Astrocyte (in vitro differentiated cells and primary cell): ENCODE data around the gene CFAP99. TPM values are rescaled to one million over a fixed set of nuclear protein-coding genes. Genes with fewer than 3 reads are reported as not detected.

Experiments
- DNase-seq: peaks from one replicate; pipeline ENCODE4 v3.0.0-alpha.2; 2010; ENCODE audit warnings: low read depth
- FAIRE-seq: peaks from 2 replicates; lab custom pipeline; 2011; peaks lifted over from hg19 to GRCh38; lab: Jason Lieb, UNC
- H2AFZ ChIP-seq: 2 replicates; pipeline ENCODE4 v1.6.0; 2012; ENCODE audit warnings: low read depth, low read length, inconsistent platforms
- H3K27ac ChIP-seq: 2 replicates; pipeline ENCODE4 v1.5.1; 2011; ENCODE audit warnings: low read depth, low read length, inconsistent platforms
- H3K27me3 ChIP-seq: 2 replicates; pipeline ENCODE4 v1.6.0; 2011; ENCODE audit warnings: low read length, inconsistent platforms; ENCODE audit not compliant: insufficient read depth
- H3K36me3 ChIP-seq: 2 replicates; pipeline ENCODE4 v1.5.1; 2011; ENCODE audit warnings: low read length, inconsistent platforms; ENCODE audit not compliant: insufficient read depth
- H3K4me1 ChIP-seq: 2 replicates; pipeline ENCODE4 v1.5.1; 2011; ENCODE audit warnings: low read length, inconsistent platforms; ENCODE audit not compliant: insufficient read depth
- H3K4me2 ChIP-seq: 2 replicates; pipeline ENCODE4 v1.6.0; 2012; ENCODE audit warnings: low read length, inconsistent platforms
- H3K4me3 ChIP-seq: 2 replicates; pipeline ENCODE4 v1.5.1; 2011; ENCODE audit warnings: low read depth, mild to moderate bottlenecking, low read length, inconsistent platforms; ENCODE audit not compliant: insufficient read depth
- H3K79me2 ChIP-seq: 2 replicates; pipeline ENCODE4 v1.6.0; 2012; ENCODE audit warnings: mild to moderate bottlenecking, low read length, inconsistent platforms; ENCODE audit not compliant: insufficient read depth
- H3K9ac ChIP-seq: 2 replicates; pipeline ENCODE4 v1.6.0; 2012; ENCODE audit warnings: mild to moderate bottlenecking, low read length, inconsistent platforms
- H3K9me3 ChIP-seq: 2 replicates; pipeline ENCODE4 v1.5.1; 2012; ENCODE audit warnings: low read depth, mild to moderate bottlenecking, low read length, inconsistent platforms; ENCODE audit not compliant: insufficient read depth
- H4K20me1 ChIP-seq: 2 replicates; pipeline ENCODE4 v1.6.0; 2012; ENCODE audit warnings: low read length, inconsistent platforms; ENCODE audit not compliant: insufficient read depth
- H3K27ac Mint-ChIP-seq: one replicate; pipeline ENCODE4 v1.8.0; 2021; ENCODE audit warnings: mild to moderate bottlenecking, mixed read lengths; ENCODE audit not compliant: unreplicated experiment
- H3K27me3 Mint-ChIP-seq: one replicate; pipeline ENCODE4 v1.8.0; 2021; ENCODE audit warnings: low read depth, mixed read lengths; ENCODE audit not compliant: unreplicated experiment
- H3K36me3 Mint-ChIP-seq: one replicate; pipeline ENCODE4 v1.8.0; 2021; ENCODE audit warnings: low read depth, mixed read lengths; ENCODE audit not compliant: unreplicated experiment
- H3K4me1 Mint-ChIP-seq: one replicate; pipeline ENCODE4 v1.8.0; 2021; ENCODE audit warnings: low read depth, mixed read lengths; ENCODE audit not compliant: unreplicated experiment
- H3K4me3 Mint-ChIP-seq: one replicate; pipeline ENCODE4 v1.8.0; 2021; ENCODE audit warnings: mild to moderate bottlenecking, moderate library complexity, mixed read lengths; ENCODE audit not compliant: unreplicated experiment
- H3K9me3 Mint-ChIP-seq: one replicate; pipeline ENCODE4 v1.8.0; 2021; ENCODE audit warnings: mild to moderate bottlenecking, mixed read lengths; ENCODE audit not compliant: unreplicated experiment
- EZH2 ChIP-seq: IDR thresholded peaks from 2 replicates; pipeline ENCODE4 v1.6.1; 2012; ENCODE audit warnings: mild to moderate bottlenecking, low read length, inconsistent platforms; ENCODE audit not compliant: insufficient read depth
- total RNA-seq: library from RNA; stranded (reverse); gene quantifications from 2 replicates; pipeline ENCODE4 v1.2.1, GENCODE V29; 2021
- TF ChIP-seq, protein P1 (sequence below): IDR thresholded peaks from 2 replicates; pipeline ENCODE4 v1.5.1; 2011; ENCODE audit warnings: low read depth, mild to moderate bottlenecking, inconsistent platforms, low read length, moderate library complexity; ENCODE audit not compliant: insufficient read depth

Gene CFAP99
- total RNA-seq, 1 donor from 2014 or later = not detected

GRCh38 chr4:2371765-2372487, 46.8 kb upstream of the CFAP99 start:
- no peak overlapping the region for H3K4me2 ChIP-seq
- H4K20me1 ChIP-seq = no peaks in the 10 kb centered on the region
- Mint-ChIP-seq H3K4me1 (no peaks in the 10 kb centered on the region), H3K9me3 (peaks cover 17% of the 10 kb centered on the region), H3K27me3 (peaks cover 44% of the 10 kb centered on the region), H3K4me3 (no peak overlapping the region), H3K27ac (no peak overlapping the region), H3K36me3 (peaks cover 2% of the 10 kb centered on the region)
- no peak overlapping the region for H3K27ac ChIP-seq
- DNase-seq (no peak), FAIRE-seq (no peak)
- H2AFZ ChIP-seq = no peak overlapping the region
- H3K27me3 ChIP-seq = peaks cover 1% of the 10 kb centered on the region
- H3K79me2 ChIP-seq = no peaks in the 10 kb centered on the region
- H3K4me3 ChIP-seq = no peak overlapping the region
- peaks cover 14% of the 10 kb centered on the region for H3K9me3 ChIP-seq
- H3K4me1 ChIP-seq = no peaks in the 10 kb centered on the region
- no peaks in the 10 kb centered on the region for H3K36me3 ChIP-seq
- H3K9ac ChIP-seq = no peak overlapping the region
- no peak for TF ChIP-seq EZH2
- TF ChIP-seq, protein P1, sequence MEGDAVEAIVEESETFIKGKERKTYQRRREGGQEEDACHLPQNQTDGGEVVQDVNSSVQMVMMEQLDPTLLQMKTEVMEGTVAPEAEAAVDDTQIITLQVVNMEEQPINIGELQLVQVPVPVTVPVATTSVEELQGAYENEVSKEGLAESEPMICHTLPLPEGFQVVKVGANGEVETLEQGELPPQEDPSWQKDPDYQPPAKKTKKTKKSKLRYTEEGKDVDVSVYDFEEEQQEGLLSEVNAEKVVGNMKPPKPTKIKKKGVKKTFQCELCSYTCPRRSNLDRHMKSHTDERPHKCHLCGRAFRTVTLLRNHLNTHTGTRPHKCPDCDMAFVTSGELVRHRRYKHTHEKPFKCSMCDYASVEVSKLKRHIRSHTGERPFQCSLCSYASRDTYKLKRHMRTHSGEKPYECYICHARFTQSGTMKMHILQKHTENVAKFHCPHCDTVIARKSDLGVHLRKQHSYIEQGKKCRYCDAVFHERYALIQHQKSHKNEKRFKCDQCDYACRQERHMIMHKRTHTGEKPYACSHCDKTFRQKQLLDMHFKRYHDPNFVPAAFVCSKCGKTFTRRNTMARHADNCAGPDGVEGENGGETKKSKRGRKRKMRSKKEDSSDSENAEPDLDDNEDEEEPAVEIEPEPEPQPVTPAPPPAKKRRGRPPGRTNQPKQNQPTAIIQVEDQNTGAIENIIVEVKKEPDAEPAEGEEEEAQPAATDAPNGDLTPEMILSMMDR = no peak

GRCh38 chr4:2372488-2373030, 46.2 kb upstream of the CFAP99 start:
- H3K4me1 ChIP-seq = no peaks in the 10 kb centered on the region
- no peaks in the 10 kb centered on the region for H3K79me2 ChIP-seq
- no peaks in the 10 kb centered on the region for H4K20me1 ChIP-seq
- H3K36me3 Mint-ChIP-seq = peaks cover 2% of the 10 kb centered on the region
- no peak overlapping the region for H3K27ac Mint-ChIP-seq
- H3K27me3 ChIP-seq = no peaks in the 10 kb centered on the region
- DNase-seq = no peak
- peaks cover 40% of the 10 kb centered on the region for H3K27me3 Mint-ChIP-seq
- H3K4me1 Mint-ChIP-seq = no peaks in the 10 kb centered on the region
- no peak for TF ChIP-seq EZH2
- TF ChIP-seq, protein P1 = no peak
- no peak overlapping the region for H3K4me3 ChIP-seq
- FAIRE-seq = no peak
- H3K4me2 ChIP-seq = no peak overlapping the region
- H3K9me3 Mint-ChIP-seq = peaks cover 17% of the 10 kb centered on the region
- no peak overlapping the region for H3K27ac ChIP-seq
- H3K9me3 ChIP-seq = peaks cover 14% of the 10 kb centered on the region
- H3K4me3 Mint-ChIP-seq = no peak overlapping the region
- no peak overlapping the region for H2AFZ ChIP-seq
- H3K36me3 ChIP-seq = no peaks in the 10 kb centered on the region
- H3K9ac ChIP-seq = no peak overlapping the region

- no peak overlapping the region for H3K9ac ChIP-seq
- no peak overlapping the region for H3K27ac ChIP-seq
- no peak for DNase-seq
- H3K27me3 ChIP-seq = no peaks in the 10 kb centered on the region
- Mint-ChIP-seq H3K9me3 (peaks cover 17% of the 10 kb centered on the region), H3K27ac (no peak overlapping the region), H3K4me3 (no peak overlapping the region), H3K36me3 (peaks cover 2% of the 10 kb centered on the region), H3K4me1 (no peaks in the 10 kb centered on the region), H3K27me3 (peaks cover 40% of the 10 kb centered on the region)
- H3K4me3 ChIP-seq = no peak overlapping the region
- TF ChIP-seq, protein P1 = no peak
- TF ChIP-seq EZH2 = no peak
- H2AFZ ChIP-seq = no peak overlapping the region
- H3K79me2 ChIP-seq = no peaks in the 10 kb centered on the region
- FAIRE-seq = no peak
- no peaks in the 10 kb centered on the region for H4K20me1 ChIP-seq
- peaks cover 11% of the 10 kb centered on the region for H3K9me3 ChIP-seq
- H3K4me2 ChIP-seq = no peak overlapping the region
- H3K4me1 ChIP-seq = no peaks in the 10 kb centered on the region
- no peaks in the 10 kb centered on the region for H3K36me3 ChIP-seq
Observed at GRCh38 chr4:2373532-2373931, 45.2 kb upstream of the CFAP99 start.
